Left cardiac atrium (tissue), 4 donors: ENCODE results near the gene KLRF2. TPM values are rescaled to one million over a fixed set of nuclear protein-coding genes. Genes with fewer than 3 reads are reported as not detected.

ENCODE experiments used
- ATAC-seq, 2 donors: fragments of 200-7000 bp; cut with Tn5 transposase; one replicate each; pipeline ENCODE4 v1.9.1; 2020; ENCODE audit warnings: mild to moderate bottlenecking in 2 of 2, moderate library complexity in 2 of 2
- DNase-seq: peaks from one replicate; pipeline ENCODE4 v3.0.0-alpha.2; 2020
- intact Hi-C, 2 donors: fragments of 100-400 bp; cut with DNase I; formaldehyde crosslinking; loops; one replicate each; pipeline versions ENCODE4 v1.14.1 to v1.15.1; 2022 to 2023
- total RNA-seq, 2 donors: library from RNA; stranded (reverse); fragmentation: NEBNext Ultra II Directional; extraction: Animal tissue kit (Norgen Biotek cat#: 25700); gene quantifications; one replicate each; pipeline ENCODE4 v1.2.1, GENCODE V29; 2021
- donor health status: DM: no; HTN: yes; CAD: no.
- donor health status: DM: no; HTN: yes; CAD: no; lungs with severe emphysema.
- donor health status: DM: yes; HTN: yes; CAD: no.
- donor health status: Dilated cardiomyopathy.

The KLRF2 gene
- total RNA-seq, 2 donors from 2014 or later = not detected

DNA sequence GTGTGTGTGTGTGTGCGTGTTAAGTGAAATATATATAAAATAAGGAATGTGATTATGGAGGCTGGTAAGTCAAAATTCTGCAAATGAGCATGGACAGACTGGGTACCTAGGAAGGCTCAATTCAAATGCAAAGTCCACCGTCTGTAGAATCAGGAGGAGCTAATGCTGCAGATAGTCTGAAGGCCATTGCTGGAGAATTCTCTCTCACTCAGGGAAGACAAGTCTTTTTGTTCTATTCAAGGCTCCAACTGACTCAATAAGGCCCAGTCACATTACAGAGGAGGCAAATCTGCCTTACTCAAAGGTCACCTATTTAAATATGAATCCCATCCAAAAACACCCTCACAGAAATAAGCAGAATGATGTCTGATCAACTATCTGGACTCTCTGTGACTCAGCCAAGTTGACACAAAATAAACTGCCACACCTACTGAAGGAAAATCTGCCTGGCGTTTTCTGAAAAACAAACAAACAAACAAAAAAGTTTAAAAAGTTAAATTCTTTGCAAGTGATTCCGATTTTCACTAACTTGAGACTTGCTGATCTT, 684 bp upstream of the KLRF2 start:
- no peak for DNase-seq
- intact Hi-C loops = no loop called here
- no peak for ATAC-seq

DNA sequence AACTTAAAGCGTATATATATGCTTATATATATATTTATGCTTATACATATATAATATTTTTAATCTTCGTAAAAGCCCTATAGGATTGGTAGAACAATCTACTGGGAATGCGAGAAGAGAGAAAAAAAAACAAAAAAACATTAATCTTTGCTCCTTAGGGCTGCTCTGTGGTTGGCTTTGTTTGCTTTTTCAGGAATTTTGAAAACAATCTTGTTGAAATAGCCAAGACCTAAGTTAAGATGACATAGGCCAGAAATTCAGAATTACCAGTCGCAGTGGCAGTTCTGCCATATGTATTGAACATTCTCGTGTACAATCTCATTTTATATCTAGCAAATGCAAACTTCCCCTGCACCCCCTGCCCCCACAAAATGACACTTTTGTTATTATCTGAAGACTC, 699 bp downstream of the KLRF2 start:
- ATAC-seq = no peak
- intact Hi-C loops = no loop called here
- no peak for DNase-seq

DNA sequence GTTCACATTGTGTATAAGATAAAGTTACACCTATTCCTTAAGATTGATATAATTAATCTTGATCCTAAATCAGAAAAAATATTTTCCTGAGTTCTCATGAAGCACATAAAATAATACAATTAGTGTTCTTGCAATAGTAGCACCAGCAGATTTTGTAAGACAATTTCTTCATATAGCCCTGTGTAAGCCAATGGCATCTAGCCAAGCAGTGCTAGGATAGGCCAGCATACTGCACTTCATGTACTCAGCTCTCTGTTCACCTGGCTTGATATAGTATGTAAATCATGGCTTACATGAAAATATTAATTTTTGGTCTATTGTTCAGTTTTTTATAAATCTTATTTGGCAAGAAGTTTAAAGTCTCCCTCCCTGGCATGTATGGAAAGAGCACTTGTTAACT, 1.9 kb downstream of the KLRF2 start:
- ATAC-seq (no peak), DNase-seq (no peak)
- intact Hi-C loops = no loop called here

DNA sequence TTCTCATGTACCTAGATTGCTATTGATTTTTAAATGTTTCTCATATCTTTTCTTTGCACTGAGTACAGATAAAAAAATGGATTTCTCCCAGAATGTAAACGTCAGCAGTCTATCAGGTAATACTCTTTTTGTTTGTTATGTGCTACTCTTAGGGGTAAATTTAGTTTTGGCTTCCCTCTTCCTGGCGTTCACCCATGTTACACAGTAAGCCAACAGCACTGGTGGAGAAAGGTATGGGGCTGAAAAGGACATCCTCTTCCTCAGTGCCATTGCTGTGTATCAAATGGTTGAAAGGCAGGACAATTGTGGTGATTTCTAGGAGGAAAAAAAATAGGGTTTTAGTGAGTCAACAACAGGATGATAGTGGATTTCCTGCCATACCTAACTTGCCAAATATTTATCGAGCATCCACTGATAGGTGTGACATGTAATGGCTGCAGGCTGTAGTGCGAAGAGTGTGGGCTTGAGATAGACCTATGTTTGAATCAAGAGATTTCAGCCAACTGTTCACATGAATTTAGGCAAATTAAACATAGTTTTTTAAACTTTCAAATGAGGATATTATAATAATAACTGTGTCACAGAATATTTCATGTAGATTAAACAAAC, 7.5 kb downstream of the KLRF2 start:
- ATAC-seq (no peak), DNase-seq (no peak)
- intact Hi-C loops = no loop called here

DNA sequence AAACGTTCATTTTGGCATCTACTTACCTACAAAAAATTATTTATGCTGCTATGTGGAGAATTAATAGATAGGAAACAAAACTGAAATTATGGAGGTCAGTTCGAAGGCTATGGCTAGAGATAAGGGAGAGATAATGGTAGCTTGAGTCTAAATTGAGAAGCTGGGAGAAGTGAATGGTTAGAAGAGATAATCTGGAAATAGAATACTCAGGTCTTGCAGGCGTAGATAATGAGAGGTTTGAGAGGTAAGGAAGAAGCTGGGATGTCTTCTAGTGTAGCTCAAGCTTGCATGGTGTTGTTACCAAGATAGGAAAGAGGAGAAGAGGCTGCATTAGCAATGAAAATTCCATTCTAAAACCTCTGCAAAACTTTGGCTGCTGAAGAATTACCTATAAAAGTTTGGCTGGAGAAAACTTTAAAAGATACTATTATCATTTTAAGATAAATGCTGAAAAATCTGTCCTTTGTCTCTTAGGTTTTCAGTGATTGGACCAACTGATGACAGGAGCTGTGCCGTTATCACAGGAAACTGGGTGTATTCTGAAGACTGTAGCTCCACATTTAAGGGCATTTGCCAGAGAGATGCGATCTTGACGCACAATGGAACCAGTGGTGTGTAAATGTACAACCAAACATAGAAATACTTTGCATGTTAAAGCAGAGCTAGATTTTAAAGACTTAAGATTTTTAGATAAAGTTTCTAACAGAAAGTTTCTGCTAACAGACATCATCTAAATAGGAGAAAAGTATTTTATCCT, 14.1 kb downstream of the KLRF2 start:
- ATAC-seq = no peak
- no peak for DNase-seq

DNA sequence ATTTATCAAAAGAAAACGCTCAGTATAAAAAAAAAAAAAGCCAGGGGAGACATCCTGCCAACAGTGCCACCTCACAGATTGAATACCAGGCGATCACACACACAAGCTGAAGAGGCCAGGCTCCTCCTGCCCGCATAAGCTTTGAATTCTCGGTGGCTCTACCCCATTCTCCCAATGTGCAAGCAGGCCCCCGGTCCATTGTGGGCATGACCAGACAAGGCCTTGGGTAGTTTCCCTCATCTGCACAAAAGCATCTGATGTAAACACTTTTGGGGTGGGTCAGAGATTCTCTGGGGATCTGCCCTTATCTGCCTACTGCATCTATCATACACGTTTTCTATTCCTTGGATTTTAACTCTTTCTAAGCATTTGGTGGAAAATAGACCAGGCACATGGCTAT, 16.2 kb downstream of the KLRF2 start:
- ATAC-seq (no peak), DNase-seq (no peak)
- intact Hi-C loops = no loop called here

More for the DNA sequence above, 14.1 kb downstream of the KLRF2 start:
- intact Hi-C loops = no loop called here

DNA sequence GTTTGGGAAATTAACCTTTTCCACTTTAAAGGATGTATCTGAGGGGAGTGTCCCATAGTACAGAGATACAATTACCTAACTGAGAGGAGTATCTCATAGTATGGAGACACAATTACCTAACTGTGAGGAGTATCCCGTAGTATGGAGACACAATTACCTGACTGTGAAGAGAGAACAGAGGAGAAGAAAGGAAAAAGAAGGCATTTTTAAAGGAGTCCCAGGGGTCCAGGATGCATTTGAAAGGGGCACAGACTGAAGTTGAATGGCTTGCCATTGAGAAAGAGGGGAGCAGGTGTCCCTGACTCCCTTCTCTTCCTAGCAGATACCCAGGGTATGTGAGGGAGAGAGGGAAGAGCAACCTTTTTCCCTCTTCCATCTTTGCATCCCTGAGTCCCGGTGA, 17.9 kb downstream of the KLRF2 start:
- ATAC-seq = no peak
- no peak for DNase-seq
- intact Hi-C loops = no loop called here

DNA sequence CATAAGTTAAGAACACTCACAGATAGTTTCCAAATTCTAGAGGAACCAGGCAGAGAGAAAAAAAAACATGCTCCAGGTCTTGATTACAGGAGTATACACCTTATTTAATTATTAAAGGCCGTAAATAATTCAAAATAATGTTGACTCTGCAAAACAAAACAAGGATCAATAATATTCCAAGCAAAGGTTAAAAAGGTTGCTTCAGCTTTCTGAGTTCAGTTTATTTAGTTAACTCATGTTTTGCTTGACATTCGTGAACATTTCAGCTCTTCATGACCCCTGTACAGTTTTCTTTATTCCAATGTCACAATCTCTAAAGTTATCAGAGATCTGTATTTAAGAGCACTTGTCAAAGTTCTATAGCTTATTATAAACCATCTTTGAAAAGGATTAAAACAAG, 19.6 kb downstream of the KLRF2 start:
- ATAC-seq (no peak), DNase-seq (no peak)
- intact Hi-C loops = no loop called here

DNA sequence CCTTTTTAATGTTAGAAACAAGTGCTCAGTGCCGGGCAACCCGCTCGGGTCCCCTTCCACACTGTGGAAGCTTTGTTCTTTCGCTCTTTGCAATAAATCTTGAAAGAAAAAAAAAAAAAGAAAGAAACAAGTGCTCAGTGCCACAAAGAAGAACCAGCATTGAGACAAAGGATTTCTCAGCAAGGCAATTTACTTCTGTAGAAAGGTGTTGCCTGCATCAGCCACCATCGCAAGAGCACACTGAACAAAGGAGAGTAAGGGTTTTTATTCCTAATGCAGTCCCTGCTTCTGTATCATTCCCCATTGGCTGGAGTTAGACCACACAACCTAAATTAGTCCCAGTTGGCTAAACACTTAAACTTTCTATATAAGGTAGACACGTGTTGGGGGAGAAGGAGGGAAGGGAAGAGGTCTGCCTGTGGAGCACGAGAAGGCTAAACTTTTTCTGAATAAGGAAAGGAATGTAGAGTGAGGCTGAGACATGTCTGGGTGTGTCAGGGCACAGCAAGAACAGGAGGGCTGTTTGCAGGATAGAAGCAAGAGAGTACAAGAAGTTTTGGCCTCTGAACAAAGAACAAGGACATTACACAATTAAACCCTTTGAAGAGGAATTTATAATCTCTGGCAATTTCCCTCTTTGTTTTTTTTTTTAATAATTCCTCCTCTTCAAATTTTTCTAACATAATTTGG, 21.4 kb downstream of the KLRF2 start:
- no peak for DNase-seq
- no peak for ATAC-seq
- intact Hi-C loops = no loop called here

DNA sequence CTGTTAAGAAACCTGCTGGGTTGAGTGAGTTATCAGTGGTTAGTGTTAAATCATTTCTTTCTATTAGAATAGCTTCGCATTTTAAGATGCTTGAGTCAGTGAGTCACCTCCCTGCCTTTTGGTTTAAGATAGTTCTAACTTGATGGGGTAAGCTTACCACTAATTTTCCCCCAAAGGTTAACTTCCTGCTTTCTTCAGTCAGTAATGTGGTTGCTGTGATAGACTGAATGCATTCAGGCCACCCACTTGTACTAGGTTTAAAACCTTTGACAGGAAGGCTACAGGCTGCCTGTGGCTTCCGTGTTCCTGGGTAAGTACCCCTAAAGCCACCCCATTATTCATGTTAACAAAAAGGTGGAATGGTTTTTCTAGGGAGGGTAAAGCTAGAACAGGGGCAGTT, 25.6 kb downstream of the KLRF2 start:
- intact Hi-C loops = no loop called here
- DNase-seq (no peak), ATAC-seq (peak in 1 of 2 donors; percentile 57)

DNA sequence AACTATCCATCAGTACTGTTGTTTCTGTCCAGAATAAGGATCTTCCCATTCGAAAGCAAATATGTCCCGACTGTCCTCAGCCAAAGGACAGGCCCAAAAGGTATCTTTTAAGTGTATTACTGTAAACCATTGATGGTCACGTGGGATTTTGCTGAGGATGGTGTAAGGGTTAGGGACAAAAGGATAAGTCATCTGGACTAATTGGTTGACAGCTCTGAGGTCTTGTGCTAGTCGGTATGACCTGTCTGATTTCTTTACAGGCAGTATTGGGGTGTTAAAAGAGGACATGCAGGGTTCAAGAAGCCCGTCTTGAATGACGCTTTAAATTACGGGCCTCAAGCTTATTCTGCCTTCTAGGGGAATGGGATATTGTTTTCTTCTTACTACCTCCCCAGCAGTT, 26.5 kb downstream of the KLRF2 start:
- DNase-seq = no peak
- intact Hi-C loops = no loop called here
- no peak for ATAC-seq

DNA sequence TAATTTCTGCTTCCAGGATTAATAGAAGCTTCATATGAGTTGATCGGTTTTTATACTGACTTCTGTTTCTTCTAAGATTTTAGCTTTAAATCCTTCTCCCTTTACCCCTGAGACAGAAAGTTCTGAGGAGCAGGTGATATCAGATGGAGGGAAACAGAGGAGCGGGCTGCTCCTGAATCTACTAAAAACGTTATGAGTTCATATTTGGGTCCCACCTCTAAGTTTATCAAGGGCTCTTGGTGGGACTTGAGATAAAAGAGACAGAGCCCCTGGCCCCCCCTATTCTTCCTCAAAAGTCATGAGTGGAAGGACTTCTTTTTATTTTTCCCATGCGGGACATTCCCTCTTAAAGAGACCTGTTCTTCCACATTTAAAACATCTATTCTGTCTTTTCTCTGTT, 27.1 kb downstream of the KLRF2 start:
- ATAC-seq (no peak), DNase-seq (no peak)
- intact Hi-C loops = no loop called here

DNA sequence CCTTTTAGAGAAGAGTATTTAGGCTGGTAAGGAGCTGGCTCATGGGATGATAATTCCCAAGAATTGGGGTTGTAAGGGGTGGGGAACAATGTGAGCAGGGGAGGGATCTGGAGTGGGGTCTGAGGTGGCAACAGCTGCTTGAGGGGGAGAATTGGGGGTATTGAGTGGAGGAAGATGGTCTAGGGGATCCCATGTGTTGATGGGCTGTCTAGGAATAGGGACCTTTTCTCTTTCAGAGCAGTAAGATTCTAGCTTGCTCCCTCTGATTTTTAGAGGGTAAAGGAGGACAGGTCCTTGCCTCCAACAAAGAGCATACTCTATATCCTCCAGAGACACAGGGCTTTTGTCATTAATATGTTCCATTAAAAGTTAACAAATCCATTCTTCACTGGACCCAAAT, 28.4 kb downstream of the KLRF2 start:
- DNase-seq (no peak), ATAC-seq (no peak)
- intact Hi-C loops = loop anchor here in 1 of 2 donors (10.0 kb wide), 1 partner anchor 155 kb away; no protein-coding TSS in a partner anchor

DNA sequence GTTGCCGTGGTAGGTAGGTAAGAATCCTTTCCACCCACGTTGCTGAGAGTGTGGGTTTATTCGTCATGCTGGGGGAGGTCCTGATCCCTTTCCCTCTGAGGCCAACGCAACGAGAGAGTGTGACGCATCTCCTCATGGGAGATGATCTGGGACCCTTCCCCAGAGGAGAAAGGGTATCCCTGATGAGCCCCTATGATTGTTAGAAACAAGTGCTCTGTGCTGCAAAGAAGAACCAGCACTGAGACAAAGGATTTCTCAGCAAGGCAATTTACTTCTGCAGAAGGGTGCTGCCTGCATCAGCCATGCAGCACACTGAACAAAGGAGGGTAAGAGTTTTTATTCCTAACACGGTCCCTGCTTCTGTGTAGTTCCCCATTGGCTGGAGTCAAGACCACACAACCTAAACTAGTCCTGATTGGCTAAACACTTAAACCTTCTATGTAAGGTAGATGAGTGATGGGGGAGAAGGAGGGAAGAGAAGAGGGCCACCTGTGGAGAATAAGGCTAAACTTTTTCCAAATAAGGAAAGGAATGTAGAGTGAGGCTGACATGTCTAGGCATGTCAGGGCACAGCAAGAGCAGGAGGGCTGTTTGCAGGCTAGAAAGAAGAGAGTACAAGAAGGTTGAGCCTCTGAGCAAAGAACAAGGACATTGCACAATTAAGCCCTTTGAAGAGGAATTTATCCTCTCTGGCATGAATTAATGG, 29.6 kb downstream of the KLRF2 start:
- ATAC-seq (no peak), DNase-seq (no peak)
- intact Hi-C loops = loop anchor here in 1 of 2 donors (10.0 kb wide), 1 partner anchor 156 kb away; no protein-coding TSS in a partner anchor

DNA sequence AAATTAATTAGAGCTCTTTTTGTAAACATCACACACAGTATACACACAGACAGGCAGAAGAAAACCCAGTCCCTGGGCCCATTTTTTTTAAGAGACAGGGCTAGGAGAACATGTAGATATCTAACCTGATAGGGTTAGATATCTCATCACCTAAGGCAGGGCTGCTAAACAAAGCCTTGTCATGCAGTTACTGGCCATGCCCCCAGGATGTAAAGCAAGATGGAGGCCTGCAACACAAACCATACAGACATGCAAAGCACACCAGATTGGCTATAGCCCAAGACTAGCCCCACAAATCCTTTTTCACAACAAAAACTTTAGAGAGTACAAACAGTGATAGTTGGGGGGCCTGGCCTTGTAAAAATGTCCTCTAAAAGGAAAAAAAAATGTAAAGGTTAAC, 30.4 kb downstream of the KLRF2 start:
- intact Hi-C loops = loop anchor here in 1 of 2 donors (10.0 kb wide), 1 partner anchor 157 kb away; no protein-coding TSS in a partner anchor
- ATAC-seq (no peak), DNase-seq (no peak)

DNA sequence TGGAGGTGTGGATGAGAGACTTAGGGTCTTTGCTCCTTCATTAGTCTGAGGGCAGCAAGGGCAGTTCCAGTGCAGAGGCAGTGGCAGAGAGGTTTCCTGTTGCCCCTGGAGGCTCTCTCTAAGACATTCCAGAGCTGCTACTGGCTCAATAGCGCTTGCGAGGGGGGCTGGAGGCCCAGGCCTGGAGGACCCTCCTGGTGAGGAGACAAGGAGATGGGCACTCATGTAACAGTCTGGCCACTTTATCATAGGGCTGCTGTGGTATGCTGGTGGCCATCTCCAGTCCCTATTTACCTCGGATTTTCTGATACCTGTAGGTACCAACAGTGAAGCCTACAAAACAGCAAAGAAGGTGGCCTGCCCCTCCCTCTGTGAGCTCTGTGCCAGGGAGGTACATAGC, 38.2 kb downstream of the KLRF2 start:
- intact Hi-C loops = loop anchor here in 1 of 2 donors (10.0 kb wide), 1 partner anchor 165 kb away; no protein-coding TSS in a partner anchor
- no peak for ATAC-seq
- no peak for DNase-seq

DNA sequence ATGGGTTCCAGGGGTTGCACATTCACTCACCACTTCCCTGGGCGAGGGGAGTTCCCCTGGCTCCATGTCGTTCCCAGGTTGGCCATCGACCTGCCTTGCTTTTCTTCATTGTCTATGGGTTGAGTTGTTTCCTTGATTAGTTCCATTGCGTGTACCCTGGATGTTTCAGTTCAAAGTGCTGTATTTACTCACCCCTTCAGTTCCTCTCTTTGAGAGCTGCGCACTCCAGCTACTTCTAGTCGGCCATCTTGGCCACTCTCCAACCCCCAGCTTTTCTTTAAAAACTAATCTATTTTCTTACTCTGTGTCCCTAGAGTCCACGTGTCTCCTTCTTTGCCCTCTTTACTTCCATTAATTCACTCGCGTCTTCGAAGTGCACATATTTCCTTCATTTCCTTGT, 39.2 kb downstream of the KLRF2 start:
- ATAC-seq = no peak

DNA sequence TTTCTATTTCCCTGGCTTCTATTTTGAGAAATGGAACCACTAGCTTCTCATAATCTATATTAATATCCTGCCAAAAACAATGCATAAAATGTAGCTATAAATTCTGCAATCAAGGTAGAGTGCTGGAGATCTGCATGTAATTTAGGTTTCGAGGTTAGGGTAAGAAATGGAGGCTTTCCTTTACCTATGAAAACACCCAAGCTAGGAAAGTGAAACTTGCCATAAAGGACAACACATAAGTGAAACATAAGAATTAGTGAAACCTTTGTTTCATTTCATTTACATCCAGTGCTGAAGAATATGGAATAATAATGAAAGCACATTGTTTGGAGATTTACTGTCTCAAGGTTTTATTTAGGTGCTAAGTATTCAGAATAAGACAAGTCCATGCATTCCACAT, 41.1 kb downstream of the KLRF2 start:
- DNase-seq (no peak), ATAC-seq (no peak)
- intact Hi-C loops = loop anchor here in 1 of 2 donors (10.0 kb wide), 1 partner anchor 108 kb away; no protein-coding TSS in a partner anchor

More for the DNA sequence above, 39.2 kb downstream of the KLRF2 start:
- intact Hi-C loops = loop anchor here in 1 of 2 donors (10.0 kb wide), 1 partner anchor 106 kb away; no protein-coding TSS in a partner anchor
- DNase-seq = no peak
